ENCODE data around the gene TMPRSS3. TPM values are rescaled to one million over a fixed set of nuclear protein-coding genes. Genes with fewer than 3 reads are reported as not detected.

TMPRSS3 gene
- total and polyA plus RNA-seq, 2 of the 13 experiments (the other 11 are each of a cell fraction or from before 2014, with no cell fraction given), result 2.8 to 16.9 TPM

GRCh38 chr21:42386034-42386591 lies 9.7 kb downstream of the TMPRSS3 start (continued):
- TF ChIP-seq ZHX2 (IDR thresholded peaks at IDR 0.05; ENCODE audit: low read depth) (no peak; the same call in 1 of the 2 replicates), ZHX2 (CRISPR knock-in tag; IDR thresholded peaks at IDR 0.05; ENCODE audit: borderline replicate concordance) (no peak), KDM5A (IDR thresholded peaks at IDR 0.05; ENCODE audit: borderline replicate concordance, low read length) (no peak), SSRP1 (CRISPR knock-in tag; IDR thresholded peaks at IDR 0.05) (peak; percentile 75; the same call in 1 of the 2 replicates), NFIC (IDR thresholded peaks at IDR 0.05; ENCODE audit: low read length) (peak; percentile 79), ZNF234 (CRISPR knock-in tag; conservative IDR thresholded peaks at IDR 0.05) (no peak), SP140L (CRISPR knock-in tag; IDR thresholded peaks at IDR 0.05; ENCODE audit: borderline replicate concordance) (no peak), ELF4 (CRISPR knock-in tag; IDR thresholded peaks at IDR 0.05; ENCODE audit: borderline replicate concordance) (no peak), ARID2 (CRISPR knock-in tag; IDR thresholded peaks at IDR 0.05; ENCODE audit: borderline replicate concordance) (no peak), GABPB1 (CRISPR knock-in tag; IDR thresholded peaks at IDR 0.05) (peak; percentile 71), CBX1 (IDR thresholded peaks at IDR 0.05; ENCODE audit: low read depth) (no peak), SKIL (CRISPR knock-in tag; IDR thresholded peaks at IDR 0.05; ENCODE audit: borderline replicate concordance) (peak; percentile 86), ZEB1 (IDR thresholded peaks at IDR 0.05; ENCODE audit: insufficient replicate concordance, low read depth) (no peak), PRDM4 (CRISPR knock-in tag; IDR thresholded peaks at IDR 0.05; ENCODE audit: borderline replicate concordance) (no peak), ATAD3A (CRISPR knock-in tag; IDR thresholded peaks at IDR 0.05) (no peak)

Measured in HepG2 (cell line).